GM23338 (cell line): ENCODE results near the gene JOSD2. TPM values are rescaled to one million over a fixed set of nuclear protein-coding genes. Genes with fewer than 3 reads are reported as not detected.

Experiments
- ATAC-seq: fragments of 200-7000 bp; cut with Tn5 transposase; 3 replicates; pipeline ENCODE4 v1.9.1; 2020
- DNase-seq: peaks from one replicate; pipeline ENCODE4 v3.0.0-alpha.2; 2015; ENCODE audit warnings: low spot score
- H2AFZ ChIP-seq: fragments of 200-600 bp; sonication (generic); 2 replicates; pipeline ENCODE4 v1.8.0; 2016; ENCODE audit warnings: antibody characterized with exemption, mild to moderate bottlenecking, moderate library complexity
- H3F3A ChIP-seq: fragments of 200-600 bp; sonication (generic); replicated peaks from 2 replicates; pipeline ENCODE4 v1.8.0; 2017; ENCODE audit warnings: antibody characterized with exemption, mixed run types, low read depth
- H3K27ac ChIP-seq: fragments of 200-600 bp; sonication (generic); 2 replicates; pipeline ENCODE4 v1.6.1; 2016; ENCODE audit warnings: low read depth
- H3K27me3 ChIP-seq: fragments of 200-600 bp; sonication (generic); 2 replicates; pipeline ENCODE4 v1.8.0; 2016; ENCODE audit warnings: mild to moderate bottlenecking, mixed run types, moderate library complexity; ENCODE audit not compliant: insufficient read depth
- H3K36me3 ChIP-seq: fragments of 200-600 bp; sonication (generic); 2 replicates; pipeline ENCODE4 v1.8.0; 2016; ENCODE audit warnings: mild to moderate bottlenecking; ENCODE audit not compliant: insufficient read depth
- H3K4me1 ChIP-seq: fragments of 200-600 bp; sonication (generic); 2 replicates; pipeline ENCODE4 v1.8.0; 2016; ENCODE audit warnings: mild to moderate bottlenecking, moderate library complexity; ENCODE audit not compliant: insufficient read depth
- H3K4me2 ChIP-seq: fragments of 200-600 bp; sonication (generic); 2 replicates; pipeline ENCODE4 v1.7.1; 2017; ENCODE audit warnings: mixed run types
- H3K4me3 ChIP-seq: fragments of 200-600 bp; sonication (generic); 2 replicates; pipeline ENCODE4 v1.6.1; 2016; ENCODE audit warnings: mixed run types
- H3K79me2 ChIP-seq: fragments of 200-600 bp; sonication (generic); replicated peaks from 2 replicates; pipeline ENCODE4 v1.8.0; 2017; ENCODE audit warnings: mild to moderate bottlenecking; ENCODE audit not compliant: insufficient read depth
- H3K9me2 ChIP-seq: fragments of 200-600 bp; sonication (generic); 2 replicates; pipeline ENCODE4 v1.8.0; 2017; ENCODE audit not compliant: insufficient read depth
- H4K20me1 ChIP-seq: fragments of 200-600 bp; sonication (generic); replicated peaks from 2 replicates; pipeline ENCODE4 v1.8.0; 2017; ENCODE audit warnings: mild to moderate bottlenecking; ENCODE audit not compliant: insufficient read depth
- H3K27ac Mint-ChIP-seq: 2 replicates; pipeline ENCODE4 v1.8.0; 2020; ENCODE audit warnings: inconsistent platforms, mild to moderate bottlenecking, moderate library complexity, mixed read lengths
- H3K27me3 Mint-ChIP-seq: 3 replicates; pipeline ENCODE4 v1.8.0; 2022; ENCODE audit warnings: low read depth, mild to moderate bottlenecking, moderate library complexity, mixed read lengths, inconsistent platforms; ENCODE audit not compliant: insufficient read depth, poor library complexity
- H3K36me3 Mint-ChIP-seq: 3 replicates; pipeline ENCODE4 v1.8.0; 2021; ENCODE audit warnings: low read depth, mild to moderate bottlenecking, inconsistent platforms, moderate library complexity, mixed read lengths
- H3K4me1 Mint-ChIP-seq: 3 replicates; pipeline ENCODE4 v1.8.0; 2020; ENCODE audit warnings: mild to moderate bottlenecking, inconsistent platforms, mixed read lengths
- H3K4me3 Mint-ChIP-seq: 3 replicates; pipeline ENCODE4 v1.8.0; 2021; ENCODE audit warnings: moderate library complexity, mild to moderate bottlenecking, inconsistent platforms, mixed read lengths
- H3K9me3 Mint-ChIP-seq: 3 replicates; pipeline ENCODE4 v1.8.0; 2020; ENCODE audit warnings: moderate library complexity, mild to moderate bottlenecking, inconsistent platforms, mixed read lengths
- EZH2phosphoT487 ChIP-seq: fragments of 200-600 bp; sonication (generic); IDR thresholded peaks from one replicate; pipeline ENCODE4 v1.8.1; 2018; ENCODE audit warnings: antibody characterized with exemption; ENCODE audit not compliant: unreplicated experiment
- JUNB ChIP-seq: IDR thresholded peaks from one replicate; pipeline ENCODE4 v1.6.1; 2016; ENCODE audit warnings: antibody characterized with exemption; ENCODE audit not compliant: unreplicated experiment
- POLR2AphosphoS5 ChIP-seq: IDR thresholded peaks from 2 replicates; pipeline ENCODE4 v1.6.1; 2016; ENCODE audit warnings: antibody characterized with exemption, low read depth
- STAT1 ChIP-seq: IDR thresholded peaks from one replicate; pipeline ENCODE4 v1.6.1; 2016; ENCODE audit warnings: antibody characterized with exemption; ENCODE audit not compliant: unreplicated experiment
- ZNF114 ChIP-seq: fragments of 250-450 bp; sonication (Bioruptor Pico); IDR thresholded peaks from 2 replicates; pipeline ENCODE4 v1.5.0; 2020; ENCODE audit warnings: mild to moderate bottlenecking, moderate library complexity
- ZNF331 ChIP-seq: fragments of 250-450 bp; sonication (Bioruptor Pico); IDR thresholded peaks from 2 replicates; pipeline ENCODE4 v1.5.0; 2020; ENCODE audit warnings: low read depth, mild to moderate bottlenecking, moderate library complexity
- polyA plus RNA-seq: library from polyadenylated mRNA; unstranded; fragments of >200 nt; fragmentation: Nextera tagmentation; extraction: Ambion mirVana; gene quantifications from 2 replicates; pipeline ENCODE4 v1.2.1, GENCODE V29; 2016
- total RNA-seq: library from RNA; depleted of rRNA; stranded (reverse); fragments of >200 nt; shearing (Covaris generic); gene quantifications from 2 replicates; pipeline ENCODE4 v1.2.3, GENCODE V29; 2014
- TF ChIP-seq, protein P1 (sequence below): IDR thresholded peaks from 2 replicates; pipeline ENCODE4 v1.6.1; 2016; ENCODE audit warnings: antibody characterized with exemption
- TF ChIP-seq, protein P2 (sequence below), 2 experiments: fragments of 200-600 bp in 1 of 2; sonication (generic) in 1 of 2; conservative IDR thresholded peaks; 2 replicates each; pipeline versions ENCODE4 v1.5.1 to v1.6.1; 2016 to 2017; ENCODE audit warnings: antibody characterized with exemption in 2 of 2, low read depth in 2 of 2, mild to moderate bottlenecking in 2 of 2, moderate library complexity in 1 of 2
- TF ChIP-seq, protein P3 (sequence below): fragments of 250-450 bp; sonication (Bioruptor Pico); IDR thresholded peaks from 2 replicates; pipeline ENCODE4 v1.5.0; 2020; ENCODE audit warnings: mild to moderate bottlenecking, moderate library complexity
- TF ChIP-seq, protein P4 (sequence below): IDR thresholded peaks from one replicate; pipeline ENCODE4 v1.6.1; 2018; ENCODE audit warnings: antibody characterized with exemption; ENCODE audit not compliant: unreplicated experiment

JOSD2 gene
- total and polyA plus RNA-seq, 2 experiments from 2014 or later, result 3.3 to 5.8 TPM

DNA sequence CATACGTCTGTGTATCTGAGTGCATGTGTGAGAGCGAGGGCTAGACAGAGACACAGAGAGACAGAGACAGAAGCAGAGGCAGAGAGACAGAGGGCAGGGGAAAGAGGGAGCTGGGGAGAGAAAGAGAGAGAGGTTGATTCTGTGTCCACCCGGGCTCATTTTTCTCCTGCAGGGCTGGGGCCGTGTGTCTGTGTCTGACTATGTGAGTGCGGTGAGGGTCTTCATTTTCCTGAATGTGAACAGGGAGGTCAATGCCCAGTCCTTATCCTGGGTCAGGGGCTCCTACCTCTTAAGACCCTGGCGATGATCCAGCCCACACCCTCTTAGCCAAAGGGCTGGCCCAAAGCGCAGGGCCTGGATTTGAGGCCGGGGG is 39.6 kb upstream of the JOSD2 start (continued):
- TF ChIP-seq, protein P1, sequence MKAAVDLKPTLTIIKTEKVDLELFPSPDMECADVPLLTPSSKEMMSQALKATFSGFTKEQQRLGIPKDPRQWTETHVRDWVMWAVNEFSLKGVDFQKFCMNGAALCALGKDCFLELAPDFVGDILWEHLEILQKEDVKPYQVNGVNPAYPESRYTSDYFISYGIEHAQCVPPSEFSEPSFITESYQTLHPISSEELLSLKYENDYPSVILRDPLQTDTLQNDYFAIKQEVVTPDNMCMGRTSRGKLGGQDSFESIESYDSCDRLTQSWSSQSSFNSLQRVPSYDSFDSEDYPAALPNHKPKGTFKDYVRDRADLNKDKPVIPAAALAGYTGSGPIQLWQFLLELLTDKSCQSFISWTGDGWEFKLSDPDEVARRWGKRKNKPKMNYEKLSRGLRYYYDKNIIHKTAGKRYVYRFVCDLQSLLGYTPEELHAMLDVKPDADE, result no peak
- TF ChIP-seq JUNB (no peak), EZH2phosphoT487 (no peak)

DNA sequence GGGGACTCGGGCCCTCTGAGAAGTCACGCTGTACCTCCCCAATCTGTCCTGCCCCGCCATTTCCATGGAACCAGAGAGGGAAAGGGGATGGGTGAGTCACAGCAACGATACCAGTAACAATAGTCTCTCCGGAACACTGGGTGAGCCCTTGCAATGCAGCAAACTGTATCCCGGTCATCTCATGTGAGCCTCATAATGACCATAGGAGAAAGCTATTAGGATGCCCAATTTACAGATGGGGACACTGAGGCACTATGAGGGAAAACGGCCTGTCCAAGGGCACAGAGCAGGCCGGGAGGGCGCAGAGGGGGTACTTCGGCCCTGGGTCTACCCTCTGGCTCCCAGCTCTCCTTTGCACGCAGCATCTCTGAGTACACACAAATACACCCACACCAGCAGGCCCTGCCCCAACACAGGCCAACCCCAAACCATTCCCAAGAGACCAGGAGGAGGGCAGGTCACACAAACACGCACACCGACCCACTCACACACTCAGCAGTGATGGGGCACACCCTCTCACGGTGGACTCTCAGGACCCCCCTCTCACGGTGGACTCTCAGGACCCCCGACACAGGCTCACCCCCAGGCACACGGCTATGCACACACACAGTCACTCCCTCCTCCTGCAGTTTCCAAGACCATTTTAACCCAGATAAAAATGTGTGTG is 39.1 kb upstream of the JOSD2 start:
- H3K27me3 ChIP-seq, result peaks cover 53% of the 10 kb centered on the region
- no peaks in the 10 kb centered on the region for H3F3A ChIP-seq
- peaks cover 6% of the 10 kb centered on the region for H3K4me1 ChIP-seq
- Mint-ChIP-seq H3K27me3 (peaks cover 12% of the 10 kb centered on the region), H3K4me1 (no peaks in the 10 kb centered on the region), H3K4me3 (no peak overlapping the region), H3K36me3 (peaks cover 39% of the 10 kb centered on the region), H3K9me3 (peaks cover 88% of the 10 kb centered on the region), H3K27ac (no peak overlapping the region)
- ATAC-seq (no peak), DNase-seq (no peak)
- TF ChIP-seq, protein P2, sequence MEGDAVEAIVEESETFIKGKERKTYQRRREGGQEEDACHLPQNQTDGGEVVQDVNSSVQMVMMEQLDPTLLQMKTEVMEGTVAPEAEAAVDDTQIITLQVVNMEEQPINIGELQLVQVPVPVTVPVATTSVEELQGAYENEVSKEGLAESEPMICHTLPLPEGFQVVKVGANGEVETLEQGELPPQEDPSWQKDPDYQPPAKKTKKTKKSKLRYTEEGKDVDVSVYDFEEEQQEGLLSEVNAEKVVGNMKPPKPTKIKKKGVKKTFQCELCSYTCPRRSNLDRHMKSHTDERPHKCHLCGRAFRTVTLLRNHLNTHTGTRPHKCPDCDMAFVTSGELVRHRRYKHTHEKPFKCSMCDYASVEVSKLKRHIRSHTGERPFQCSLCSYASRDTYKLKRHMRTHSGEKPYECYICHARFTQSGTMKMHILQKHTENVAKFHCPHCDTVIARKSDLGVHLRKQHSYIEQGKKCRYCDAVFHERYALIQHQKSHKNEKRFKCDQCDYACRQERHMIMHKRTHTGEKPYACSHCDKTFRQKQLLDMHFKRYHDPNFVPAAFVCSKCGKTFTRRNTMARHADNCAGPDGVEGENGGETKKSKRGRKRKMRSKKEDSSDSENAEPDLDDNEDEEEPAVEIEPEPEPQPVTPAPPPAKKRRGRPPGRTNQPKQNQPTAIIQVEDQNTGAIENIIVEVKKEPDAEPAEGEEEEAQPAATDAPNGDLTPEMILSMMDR (conservative IDR thresholded peaks at IDR 0.05; ENCODE audit: low read depth in 2 of 2), result no peak
- no peak for TF ChIP-seq ZNF114 (CRISPR knock-in tag)
- TF ChIP-seq, protein P3, sequence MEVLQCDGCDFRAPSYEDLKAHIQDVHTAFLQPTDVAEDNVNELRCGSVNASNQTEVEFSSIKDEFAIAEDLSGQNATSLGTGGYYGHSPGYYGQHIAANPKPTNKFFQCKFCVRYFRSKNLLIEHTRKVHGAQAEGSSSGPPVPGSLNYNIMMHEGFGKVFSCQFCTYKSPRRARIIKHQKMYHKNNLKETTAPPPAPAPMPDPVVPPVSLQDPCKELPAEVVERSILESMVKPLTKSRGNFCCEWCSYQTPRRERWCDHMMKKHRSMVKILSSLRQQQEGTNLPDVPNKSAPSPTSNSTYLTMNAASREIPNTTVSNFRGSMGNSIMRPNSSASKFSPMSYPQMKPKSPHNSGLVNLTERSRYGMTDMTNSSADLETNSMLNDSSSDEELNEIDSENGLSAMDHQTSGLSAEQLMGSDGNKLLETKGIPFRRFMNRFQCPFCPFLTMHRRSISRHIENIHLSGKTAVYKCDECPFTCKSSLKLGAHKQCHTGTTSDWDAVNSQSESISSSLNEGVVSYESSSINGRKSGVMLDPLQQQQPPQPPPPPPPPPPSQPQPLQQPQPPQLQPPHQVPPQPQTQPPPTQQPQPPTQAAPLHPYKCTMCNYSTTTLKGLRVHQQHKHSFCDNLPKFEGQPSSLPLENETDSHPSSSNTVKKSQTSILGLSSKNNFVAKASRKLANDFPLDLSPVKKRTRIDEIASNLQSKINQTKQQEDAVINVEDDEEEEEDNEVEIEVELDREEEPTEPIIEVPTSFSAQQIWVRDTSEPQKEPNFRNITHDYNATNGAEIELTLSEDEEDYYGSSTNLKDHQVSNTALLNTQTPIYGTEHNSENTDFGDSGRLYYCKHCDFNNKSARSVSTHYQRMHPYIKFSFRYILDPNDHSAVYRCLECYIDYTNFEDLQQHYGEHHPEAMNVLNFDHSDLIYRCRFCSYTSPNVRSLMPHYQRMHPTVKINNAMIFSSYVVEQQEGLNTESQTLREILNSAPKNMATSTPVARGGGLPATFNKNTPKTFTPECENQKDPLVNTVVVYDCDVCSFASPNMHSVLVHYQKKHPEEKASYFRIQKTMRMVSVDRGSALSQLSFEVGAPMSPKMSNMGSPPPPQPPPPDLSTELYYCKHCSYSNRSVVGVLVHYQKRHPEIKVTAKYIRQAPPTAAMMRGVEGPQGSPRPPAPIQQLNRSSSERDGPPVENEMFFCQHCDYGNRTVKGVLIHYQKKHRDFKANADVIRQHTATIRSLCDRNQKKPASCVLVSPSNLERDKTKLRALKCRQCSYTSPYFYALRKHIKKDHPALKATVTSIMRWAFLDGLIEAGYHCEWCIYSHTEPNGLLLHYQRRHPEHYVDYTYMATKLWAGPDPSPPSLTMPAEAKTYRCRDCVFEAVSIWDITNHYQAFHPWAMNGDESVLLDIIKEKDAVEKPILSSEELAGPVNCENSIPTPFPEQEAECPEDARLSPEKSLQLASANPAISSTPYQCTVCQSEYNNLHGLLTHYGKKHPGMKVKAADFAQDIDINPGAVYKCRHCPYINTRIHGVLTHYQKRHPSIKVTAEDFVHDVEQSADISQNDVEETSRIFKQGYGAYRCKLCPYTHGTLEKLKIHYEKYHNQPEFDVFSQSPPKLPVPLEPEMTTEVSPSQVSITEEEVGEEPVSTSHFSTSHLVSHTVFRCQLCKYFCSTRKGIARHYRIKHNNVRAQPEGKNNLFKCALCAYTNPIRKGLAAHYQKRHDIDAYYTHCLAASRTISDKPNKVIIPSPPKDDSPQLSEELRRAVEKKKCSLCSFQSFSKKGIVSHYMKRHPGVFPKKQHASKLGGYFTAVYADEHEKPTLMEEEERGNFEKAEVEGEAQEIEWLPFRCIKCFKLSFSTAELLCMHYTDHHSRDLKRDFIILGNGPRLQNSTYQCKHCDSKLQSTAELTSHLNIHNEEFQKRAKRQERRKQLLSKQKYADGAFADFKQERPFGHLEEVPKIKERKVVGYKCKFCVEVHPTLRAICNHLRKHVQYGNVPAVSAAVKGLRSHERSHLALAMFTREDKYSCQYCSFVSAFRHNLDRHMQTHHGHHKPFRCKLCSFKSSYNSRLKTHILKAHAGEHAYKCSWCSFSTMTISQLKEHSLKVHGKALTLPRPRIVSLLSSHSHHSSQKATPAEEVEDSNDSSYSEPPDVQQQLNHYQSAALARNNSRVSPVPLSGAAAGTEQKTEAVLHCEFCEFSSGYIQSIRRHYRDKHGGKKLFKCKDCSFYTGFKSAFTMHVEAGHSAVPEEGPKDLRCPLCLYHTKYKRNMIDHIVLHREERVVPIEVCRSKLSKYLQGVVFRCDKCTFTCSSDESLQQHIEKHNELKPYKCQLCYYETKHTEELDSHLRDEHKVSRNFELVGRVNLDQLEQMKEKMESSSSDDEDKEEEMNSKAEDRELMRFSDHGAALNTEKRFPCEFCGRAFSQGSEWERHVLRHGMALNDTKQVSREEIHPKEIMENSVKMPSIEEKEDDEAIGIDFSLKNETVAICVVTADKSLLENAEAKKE (CRISPR knock-in tag), result no peak
- TF ChIP-seq, protein P4, sequence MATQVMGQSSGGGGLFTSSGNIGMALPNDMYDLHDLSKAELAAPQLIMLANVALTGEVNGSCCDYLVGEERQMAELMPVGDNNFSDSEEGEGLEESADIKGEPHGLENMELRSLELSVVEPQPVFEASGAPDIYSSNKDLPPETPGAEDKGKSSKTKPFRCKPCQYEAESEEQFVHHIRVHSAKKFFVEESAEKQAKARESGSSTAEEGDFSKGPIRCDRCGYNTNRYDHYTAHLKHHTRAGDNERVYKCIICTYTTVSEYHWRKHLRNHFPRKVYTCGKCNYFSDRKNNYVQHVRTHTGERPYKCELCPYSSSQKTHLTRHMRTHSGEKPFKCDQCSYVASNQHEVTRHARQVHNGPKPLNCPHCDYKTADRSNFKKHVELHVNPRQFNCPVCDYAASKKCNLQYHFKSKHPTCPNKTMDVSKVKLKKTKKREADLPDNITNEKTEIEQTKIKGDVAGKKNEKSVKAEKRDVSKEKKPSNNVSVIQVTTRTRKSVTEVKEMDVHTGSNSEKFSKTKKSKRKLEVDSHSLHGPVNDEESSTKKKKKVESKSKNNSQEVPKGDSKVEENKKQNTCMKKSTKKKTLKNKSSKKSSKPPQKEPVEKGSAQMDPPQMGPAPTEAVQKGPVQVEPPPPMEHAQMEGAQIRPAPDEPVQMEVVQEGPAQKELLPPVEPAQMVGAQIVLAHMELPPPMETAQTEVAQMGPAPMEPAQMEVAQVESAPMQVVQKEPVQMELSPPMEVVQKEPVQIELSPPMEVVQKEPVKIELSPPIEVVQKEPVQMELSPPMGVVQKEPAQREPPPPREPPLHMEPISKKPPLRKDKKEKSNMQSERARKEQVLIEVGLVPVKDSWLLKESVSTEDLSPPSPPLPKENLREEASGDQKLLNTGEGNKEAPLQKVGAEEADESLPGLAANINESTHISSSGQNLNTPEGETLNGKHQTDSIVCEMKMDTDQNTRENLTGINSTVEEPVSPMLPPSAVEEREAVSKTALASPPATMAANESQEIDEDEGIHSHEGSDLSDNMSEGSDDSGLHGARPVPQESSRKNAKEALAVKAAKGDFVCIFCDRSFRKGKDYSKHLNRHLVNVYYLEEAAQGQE, result no peak
- no peak for TF ChIP-seq ZNF331 (CRISPR knock-in tag)
- no peak for TF ChIP-seq JUNB
- TF ChIP-seq EZH2phosphoT487, result no peak
- TF ChIP-seq, protein P1, result no peak
- no peak for TF ChIP-seq STAT1
- TF ChIP-seq POLR2AphosphoS5, result no peak
- no peaks in the 10 kb centered on the region for H4K20me1 ChIP-seq
- H2AFZ ChIP-seq, result no peak overlapping the region
- H3K27ac ChIP-seq, result no peak overlapping the region
- H3K79me2 ChIP-seq, result no peaks in the 10 kb centered on the region
- no peak overlapping the region; the same call in 1 of the 2 replicates for H3K4me3 ChIP-seq
- peak overlapping the region; percentile 97; the same call in 1 of the 2 replicates for H3K4me2 ChIP-seq
- no peaks in the 10 kb centered on the region for H3K36me3 ChIP-seq
- no peaks in the 10 kb centered on the region for H3K9me2 ChIP-seq
